ENCODE measurements around the gene NBDY.
A peak's percentile ranks its signal among the peaks of the same experiment; 100 is the strongest.
"Not testable (repeated sequence)": the region's sequence is repeated elsewhere in the genome, so short reads cannot be mapped to it uniquely, and the experiment has no call there.

Gene NBDY

GRCh38 chrX:56764153-56764974 is 35.3 kb downstream of the NBDY start:
- DNase-seq (ENCODE audit: low read depth in 2 of 2): peak; percentile 45 to 77

DNA sequence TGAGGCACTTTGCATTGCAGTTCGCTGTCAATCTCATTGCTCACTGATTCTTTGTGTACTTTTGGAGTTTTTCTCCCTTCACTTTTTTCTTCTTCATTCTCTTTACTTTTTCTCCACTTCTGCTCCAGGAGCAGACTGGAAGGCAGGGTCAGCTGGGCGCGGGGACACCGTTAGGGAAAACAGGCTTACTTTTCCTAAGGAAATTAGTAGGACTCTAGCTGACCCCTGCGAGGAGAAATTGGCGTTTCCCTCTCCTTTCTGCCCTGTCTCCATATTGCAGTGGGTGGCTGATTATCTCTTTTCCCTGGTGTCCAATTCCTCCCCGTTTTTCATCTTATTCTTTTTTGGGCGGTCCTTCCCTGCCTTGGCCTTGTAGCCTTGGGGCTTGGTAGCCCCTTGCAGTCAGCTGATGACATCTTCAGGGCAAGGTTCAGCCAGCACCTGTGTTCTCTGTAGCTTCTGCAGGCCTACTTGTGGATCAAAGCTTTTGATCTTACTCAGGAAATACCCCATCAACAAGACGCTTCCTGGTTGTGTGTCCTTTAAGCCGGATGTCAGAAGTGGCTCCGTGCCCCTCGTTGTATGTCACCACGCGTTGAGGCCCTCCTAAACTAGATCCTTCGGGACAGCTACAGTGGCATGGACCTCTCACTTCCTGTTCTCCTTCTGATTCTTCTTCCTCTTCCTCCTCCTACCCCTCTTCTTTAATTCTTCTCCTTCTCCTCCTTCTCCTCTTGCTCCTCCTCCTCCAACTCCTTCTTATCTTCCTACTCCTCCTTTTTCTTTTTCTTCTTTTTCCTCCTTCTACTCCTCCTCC is 36.1 kb downstream of the NBDY start:
- no peak for DNase-seq (ENCODE audit: low read depth in 2 of 2)

- DNase-seq (ENCODE audit: low read depth in 2 of 2): no peak
These were observed 36.9 kb downstream of the NBDY start for GRCh38 chrX:56765811-56766553.

DNA sequence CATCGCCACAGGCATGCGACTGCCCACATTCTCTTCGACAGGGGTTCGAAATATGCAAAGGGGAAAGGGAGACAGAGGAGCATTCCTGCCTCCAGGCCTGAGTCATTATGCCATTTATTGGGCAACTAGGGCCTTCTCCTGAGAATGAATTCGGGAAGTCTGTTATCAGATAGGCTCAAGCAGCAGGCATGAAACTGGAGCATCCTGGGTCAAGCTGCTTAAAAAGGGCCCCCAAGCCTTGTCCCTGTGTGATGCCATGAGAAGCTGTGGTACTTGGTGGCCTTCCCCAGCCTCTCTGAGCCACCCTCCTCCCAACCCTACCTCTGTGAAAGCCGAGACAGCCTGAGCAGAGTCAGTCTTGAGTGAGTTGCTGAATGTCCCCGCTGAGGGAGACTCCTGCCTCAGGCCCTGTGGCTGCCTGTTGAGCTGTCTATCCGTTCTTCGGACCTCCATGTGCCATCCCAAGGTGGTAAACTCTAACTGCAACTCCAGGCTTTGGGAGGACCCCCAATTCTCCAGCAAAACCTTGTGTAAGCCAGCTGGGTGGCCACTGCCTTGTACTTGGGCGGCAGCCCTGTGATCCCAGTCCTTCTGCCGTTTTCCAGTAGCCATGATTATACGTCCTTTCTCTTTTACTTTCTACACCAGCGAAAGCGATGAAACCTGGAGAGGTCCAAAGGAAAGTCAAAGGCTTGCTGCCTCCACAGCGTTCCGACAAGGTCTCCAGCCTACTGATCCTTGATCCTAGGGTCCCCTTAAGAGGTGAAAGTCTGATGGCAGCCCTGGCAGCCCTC is 37.7 kb downstream of the NBDY start:
- no peak for DNase-seq (ENCODE audit: low read depth in 2 of 2)

- DNase-seq (ENCODE audit: low read depth in 2 of 2): not testable (repeated sequence)
These were observed 38.5 kb downstream of the NBDY start for GRCh38 chrX:56767348-56768119.

- not testable (repeated sequence) for DNase-seq (ENCODE audit: low read depth in 2 of 2)
These were observed 39.1 kb downstream of the NBDY start for GRCh38 chrX:56768120-56768660.

DNA sequence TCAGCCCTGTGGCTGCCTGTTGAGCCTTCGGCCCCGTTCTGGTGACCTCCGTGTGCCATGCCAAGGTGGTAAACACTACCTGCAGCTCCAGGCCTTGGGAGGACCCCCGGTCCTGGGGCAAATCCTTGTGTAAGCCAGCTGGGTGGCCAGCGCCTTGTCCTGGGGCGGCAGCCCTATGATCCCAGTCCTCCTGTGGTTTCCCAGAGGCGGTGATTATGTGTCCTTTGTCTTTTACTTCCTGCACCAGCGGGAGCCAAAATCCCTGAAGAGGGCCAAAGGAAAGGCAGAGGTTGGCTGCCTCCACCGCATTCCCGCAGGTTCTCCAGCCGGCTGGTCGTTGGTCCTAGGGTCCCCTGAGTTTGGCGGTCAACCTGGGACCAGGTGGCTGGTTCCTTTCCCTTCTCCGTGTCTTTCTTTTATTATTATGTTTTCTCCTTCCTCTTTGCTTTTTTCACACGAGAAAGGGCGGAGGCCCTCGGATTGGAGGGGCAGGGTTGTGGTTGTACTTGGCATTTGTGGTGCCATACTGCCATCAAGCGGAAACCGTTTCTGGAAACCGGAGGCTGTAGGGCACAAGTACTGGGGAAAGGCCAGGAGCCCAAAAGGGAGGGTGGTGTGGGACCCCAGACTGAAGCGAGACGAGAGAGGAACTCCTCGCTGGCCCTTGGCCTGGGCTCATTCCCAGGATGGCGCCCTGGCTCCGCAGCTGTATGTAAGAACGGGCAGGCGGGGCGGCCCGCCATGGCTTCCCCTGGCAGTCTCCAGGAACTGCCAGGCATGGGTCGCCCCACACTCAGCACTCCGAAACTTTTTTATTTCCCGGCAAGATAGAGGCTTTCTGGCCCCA is 43.9 kb downstream of the NBDY start:
- DNase-seq (ENCODE audit: low read depth in 2 of 2): not testable (repeated sequence)

DNA sequence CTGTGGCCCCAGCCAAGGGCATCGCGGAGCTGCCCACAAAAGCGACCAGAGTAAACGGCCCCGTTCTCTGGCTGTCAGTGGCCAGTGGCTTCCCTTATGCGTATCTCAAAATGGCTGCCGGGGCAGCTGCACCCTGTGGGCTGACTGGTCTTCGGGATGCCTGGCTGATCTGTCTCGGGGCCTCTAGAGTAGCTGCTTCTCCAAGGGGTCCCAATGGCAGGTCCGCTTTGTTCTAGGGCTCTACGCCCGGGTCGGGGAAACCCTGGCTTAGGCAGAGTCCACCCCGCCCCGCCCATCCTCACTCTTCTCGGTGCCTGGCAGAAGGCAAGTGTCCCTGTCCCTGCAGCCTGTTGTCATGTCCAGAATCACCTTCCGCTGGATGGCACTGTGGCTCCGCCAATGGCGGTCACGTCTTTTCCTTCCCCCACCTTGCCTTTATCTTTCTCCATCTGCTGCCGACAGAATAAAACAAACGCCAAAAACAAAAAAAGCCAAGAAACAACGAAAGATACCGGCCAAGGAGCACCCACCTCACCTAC is 44.5 kb downstream of the NBDY start:
- DNase-seq (ENCODE audit: low read depth in 2 of 2): not testable (repeated sequence)

DNA sequence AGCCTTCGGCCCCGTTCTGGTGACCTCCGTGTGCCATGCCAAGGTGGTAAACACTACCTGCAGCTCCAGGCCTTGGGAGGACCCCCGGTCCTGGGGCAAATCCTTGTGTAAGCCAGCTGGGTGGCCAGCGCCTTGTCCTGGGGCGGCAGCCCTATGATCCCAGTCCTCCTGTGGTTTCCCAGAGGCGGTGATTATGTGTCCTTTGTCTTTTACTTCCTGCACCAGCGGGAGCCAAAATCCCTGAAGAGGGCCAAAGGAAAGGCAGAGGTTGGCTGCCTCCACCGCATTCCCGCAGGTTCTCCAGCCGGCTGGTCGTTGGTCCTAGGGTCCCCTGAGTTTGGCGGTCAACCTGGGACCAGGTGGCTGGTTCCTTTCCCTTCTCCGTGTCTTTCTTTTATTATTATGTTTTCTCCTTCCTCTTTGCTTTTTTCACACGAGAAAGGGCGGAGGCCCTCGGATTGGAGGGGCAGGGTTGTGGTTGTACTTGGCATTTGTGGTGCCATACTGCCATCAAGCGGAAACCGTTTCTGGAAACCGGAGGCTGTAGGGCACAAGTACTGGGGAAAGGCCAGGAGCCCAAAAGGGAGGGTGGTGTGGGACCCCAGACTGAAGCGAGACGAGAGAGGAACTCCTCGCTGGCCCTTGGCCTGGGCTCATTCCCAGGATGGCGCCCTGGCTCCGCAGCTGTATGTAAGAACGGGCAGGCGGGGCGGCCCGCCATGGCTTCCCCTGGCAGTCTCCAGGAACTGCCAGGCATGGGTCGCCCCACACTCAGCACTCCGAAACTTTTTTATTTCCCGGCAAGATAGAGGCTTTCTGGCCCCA is 49.3 kb downstream of the NBDY start:
- DNase-seq (ENCODE audit: low read depth in 2 of 2): not testable (repeated sequence)

DNA sequence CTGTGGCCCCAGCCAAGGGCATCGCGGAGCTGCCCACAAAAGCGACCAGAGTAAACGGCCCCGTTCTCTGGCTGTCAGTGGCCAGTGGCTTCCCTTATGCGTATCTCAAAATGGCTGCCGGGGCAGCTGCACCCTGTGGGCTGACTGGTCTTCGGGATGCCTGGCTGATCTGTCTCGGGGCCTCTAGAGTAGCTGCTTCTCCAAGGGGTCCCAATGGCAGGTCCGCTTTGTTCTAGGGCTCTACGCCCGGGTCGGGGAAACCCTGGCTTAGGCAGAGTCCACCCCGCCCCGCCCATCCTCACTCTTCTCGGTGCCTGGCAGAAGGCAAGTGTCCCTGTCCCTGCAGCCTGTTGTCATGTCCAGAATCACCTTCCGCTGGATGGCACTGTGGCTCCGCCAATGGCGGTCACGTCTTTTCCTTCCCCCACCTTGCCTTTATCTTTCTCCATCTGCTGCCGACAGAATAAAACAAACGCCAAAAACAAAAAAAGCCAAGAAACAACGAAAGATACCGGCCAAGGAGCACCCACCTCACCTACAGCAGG is 50.0 kb downstream of the NBDY start:
- DNase-seq (ENCODE audit: low read depth in 2 of 2): not testable (repeated sequence)

DNA sequence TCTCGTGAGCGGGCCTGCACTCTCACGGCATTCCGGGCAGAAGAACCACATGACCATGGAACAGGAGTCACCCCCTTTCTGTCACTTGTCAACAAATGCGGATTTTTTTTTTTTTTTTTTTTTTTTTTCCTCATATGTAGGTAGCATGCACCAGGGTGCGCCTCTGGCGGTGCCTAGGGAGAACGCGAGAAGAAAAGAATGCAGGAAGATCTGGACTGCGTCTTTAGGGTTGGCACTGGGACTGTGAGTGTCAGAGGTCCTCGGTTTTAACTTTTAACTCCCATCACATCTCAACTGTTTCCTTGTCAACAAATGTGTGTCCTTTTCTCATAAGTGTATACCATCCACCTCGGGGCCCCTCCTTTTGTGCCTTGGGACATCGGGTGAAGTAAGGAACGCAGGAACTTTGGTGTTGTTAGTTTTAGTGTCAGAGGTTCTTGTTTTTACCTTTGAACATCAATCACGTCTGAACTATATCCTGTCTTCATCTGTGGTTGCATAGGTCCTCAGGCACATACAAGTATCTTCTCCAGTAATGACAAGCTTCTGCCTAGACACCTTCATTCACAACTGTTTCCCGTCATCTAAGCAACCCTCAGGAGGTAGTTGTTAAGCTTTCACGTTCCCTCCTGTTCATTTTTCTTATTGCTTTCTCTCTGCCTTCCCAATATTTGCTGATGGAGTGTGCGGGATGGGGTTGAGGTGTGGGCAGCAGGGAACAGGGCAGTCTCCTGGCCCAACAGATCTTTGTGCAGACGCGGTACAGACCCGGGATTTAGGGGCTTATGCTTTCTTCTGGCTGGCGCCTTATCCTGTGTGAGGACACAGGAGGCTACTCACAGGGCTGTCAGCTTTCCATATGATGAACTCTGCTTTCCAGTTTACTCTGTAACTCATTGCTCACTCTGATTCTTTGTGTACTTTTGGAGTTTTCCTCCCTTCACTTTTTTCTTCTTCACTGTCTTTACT is 51.9 kb downstream of the NBDY start:
- DNase-seq (ENCODE audit: low read depth in 2 of 2): not testable (repeated sequence)

- DNase-seq (ENCODE audit: low read depth in 2 of 2): no peak
These were observed 53.3 kb downstream of the NBDY start for GRCh38 chrX:56782352-56782751.

GRCh38 chrX:56782791-56783449 is 53.9 kb downstream of the NBDY start:
- no peak for DNase-seq (ENCODE audit: low read depth in 2 of 2)

GRCh38 chrX:56783450-56783831 is 54.4 kb downstream of the NBDY start:
- DNase-seq (ENCODE audit: low read depth in 2 of 2): peak in 1 of 2 donors; percentile 62

- DNase-seq (ENCODE audit: low read depth in 2 of 2): no peak
These were observed 55.1 kb downstream of the NBDY start for GRCh38 chrX:56783996-56784620.

DNA sequence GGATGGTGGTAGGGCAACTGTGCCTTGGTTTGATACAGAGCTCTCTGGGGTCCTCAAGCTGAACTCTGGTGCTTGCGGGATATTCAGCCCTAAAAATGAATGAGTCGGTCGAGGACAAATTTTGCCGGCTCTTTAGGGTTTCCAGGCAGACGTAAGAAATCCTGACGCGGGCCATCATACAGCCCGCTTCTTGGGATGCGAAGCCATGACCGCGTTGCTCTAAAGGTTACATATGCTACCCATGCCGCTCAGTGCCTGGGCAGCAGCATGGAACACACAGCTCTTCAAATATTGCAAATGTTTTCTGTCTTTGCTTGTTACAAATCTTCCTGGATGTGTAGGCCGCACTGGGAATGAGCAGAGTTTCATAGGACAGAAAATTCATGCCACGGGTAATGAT is 55.6 kb downstream of the NBDY start:
- DNase-seq (ENCODE audit: low read depth in 2 of 2): no peak
